Breast epithelium (tissue), 3 donors: ENCODE results near the gene TRIM33.

Source experiments
- POLR2A ChIP-seq: fragments of 450-650 bp; IDR thresholded peaks from one replicate; pipeline ENCODE4 v1.6.1; 2016; ENCODE audit warnings: antibody characterized with exemption, mild to moderate bottlenecking, moderate library complexity
- POLR2AphosphoS5 ChIP-seq, 3 donors: sonication (generic); formaldehyde crosslinking; IDR thresholded peaks; one replicate each; pipeline ENCODE4 v1.6.1; 2017; ENCODE audit warnings: antibody characterized with exemption in 3 of 3
- TF ChIP-seq, protein P1 (sequence below), 3 donors: fragments of 450-650 bp; IDR thresholded peaks; one replicate each; pipeline ENCODE4 v1.5.1; 2016 to 2017; ENCODE audit warnings: antibody characterized with exemption in 3 of 3, mild to moderate bottlenecking in 3 of 3, moderate library complexity in 3 of 3

GRCh38 chr1:114531094-114531493, 20.1 kb upstream of the TRIM33 start:
- TF ChIP-seq, protein P1, sequence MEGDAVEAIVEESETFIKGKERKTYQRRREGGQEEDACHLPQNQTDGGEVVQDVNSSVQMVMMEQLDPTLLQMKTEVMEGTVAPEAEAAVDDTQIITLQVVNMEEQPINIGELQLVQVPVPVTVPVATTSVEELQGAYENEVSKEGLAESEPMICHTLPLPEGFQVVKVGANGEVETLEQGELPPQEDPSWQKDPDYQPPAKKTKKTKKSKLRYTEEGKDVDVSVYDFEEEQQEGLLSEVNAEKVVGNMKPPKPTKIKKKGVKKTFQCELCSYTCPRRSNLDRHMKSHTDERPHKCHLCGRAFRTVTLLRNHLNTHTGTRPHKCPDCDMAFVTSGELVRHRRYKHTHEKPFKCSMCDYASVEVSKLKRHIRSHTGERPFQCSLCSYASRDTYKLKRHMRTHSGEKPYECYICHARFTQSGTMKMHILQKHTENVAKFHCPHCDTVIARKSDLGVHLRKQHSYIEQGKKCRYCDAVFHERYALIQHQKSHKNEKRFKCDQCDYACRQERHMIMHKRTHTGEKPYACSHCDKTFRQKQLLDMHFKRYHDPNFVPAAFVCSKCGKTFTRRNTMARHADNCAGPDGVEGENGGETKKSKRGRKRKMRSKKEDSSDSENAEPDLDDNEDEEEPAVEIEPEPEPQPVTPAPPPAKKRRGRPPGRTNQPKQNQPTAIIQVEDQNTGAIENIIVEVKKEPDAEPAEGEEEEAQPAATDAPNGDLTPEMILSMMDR (IDR thresholded peaks at IDR 0.05) = no peak
- no peak for TF ChIP-seq POLR2A
- no peak for TF ChIP-seq POLR2AphosphoS5 (IDR thresholded peaks at IDR 0.05)
